NCI-H187 (cell line): Measurements from ENCODE around the gene SDHC.
"Not testable (repeated sequence)": the region's sequence is repeated elsewhere in the genome, so short reads cannot be mapped to it uniquely, and the experiment has no call there.

Experiments
- DNase-seq, 2 experiments: peaks; one replicate each; lab custom pipeline; 2025; lab: John Stamatoyannopoulos, UW

The SDHC gene

GRCh38 chr1:161311595-161312181, 2.5 kb upstream of the SDHC start:
- no peak for DNase-seq

GRCh38 chr1:161313554-161314200, 504 bp upstream of the SDHC start:
- DNase-seq = no peak

- DNase-seq = not testable (repeated sequence)
These were observed 1.9 kb downstream of the SDHC start for GRCh38 chr1:161315841-161316674.

- no peak for DNase-seq
These were observed 9.8 kb downstream of the SDHC start for GRCh38 chr1:161324020-161324419.

DNA sequence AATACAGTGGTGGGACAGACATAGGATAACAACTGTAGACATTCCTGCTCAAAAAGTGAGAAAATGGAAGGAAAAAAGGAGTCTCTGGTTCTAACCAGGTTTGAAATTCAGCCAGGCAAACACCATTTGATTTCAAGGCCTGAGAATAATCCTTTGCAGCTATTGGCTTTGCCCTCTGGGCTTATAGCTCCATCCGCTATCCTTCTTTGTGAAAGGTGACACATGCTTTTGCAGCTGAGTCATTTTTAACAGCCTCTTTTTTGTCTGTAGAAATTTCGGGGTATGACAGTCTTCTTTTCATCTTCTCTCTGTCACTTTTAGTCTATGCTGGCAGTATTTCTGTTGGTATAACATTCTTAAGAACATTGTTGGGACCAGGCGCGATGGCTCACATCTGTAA, 16.2 kb downstream of the SDHC start:
- no peak for DNase-seq

DNA sequence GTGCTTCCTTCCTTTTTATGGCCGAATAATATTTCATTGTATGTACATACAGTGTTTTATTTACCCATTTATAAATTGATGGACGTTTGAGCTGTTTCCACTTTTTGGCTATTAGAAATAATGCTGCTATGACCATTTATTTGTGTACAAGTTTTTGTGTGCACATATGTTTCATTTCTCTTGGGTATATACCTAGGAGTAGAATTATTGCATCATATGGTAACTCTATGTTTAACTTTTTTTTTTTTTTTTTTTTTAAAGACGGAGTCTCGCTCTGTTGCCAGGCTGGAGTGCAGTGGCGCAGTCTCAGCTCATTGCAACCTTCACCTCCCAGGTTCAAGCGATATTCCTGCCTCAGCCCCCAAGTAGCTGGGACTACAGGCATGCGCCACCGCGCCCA, 19.0 kb downstream of the SDHC start:
- DNase-seq = no peak

GRCh38 chr1:161335796-161336195, 21.6 kb downstream of the SDHC start:
- no peak for DNase-seq

DNA sequence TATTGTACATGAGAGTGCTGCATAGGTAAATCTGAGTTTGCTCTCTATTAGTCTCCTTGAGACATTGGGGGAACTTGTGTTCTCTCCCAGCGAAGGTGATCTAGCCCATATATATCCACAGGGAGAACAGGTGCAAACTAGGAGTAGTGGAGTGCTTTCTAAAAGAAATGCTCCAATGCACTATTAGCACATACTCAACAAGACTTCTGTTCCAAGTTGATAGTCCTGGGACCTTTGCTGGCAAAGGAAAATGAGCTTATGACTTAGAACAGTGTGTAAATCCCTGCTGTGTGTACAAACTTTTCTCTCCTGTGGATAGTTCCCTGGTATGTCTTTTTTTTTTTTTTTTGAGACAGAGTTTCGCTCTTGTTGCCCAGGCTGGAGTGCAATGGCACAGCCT, 28.0 kb downstream of the SDHC start:
- DNase-seq = no peak

GRCh38 chr1:161342821-161343220, 28.6 kb downstream of the SDHC start:
- no peak for DNase-seq

DNA sequence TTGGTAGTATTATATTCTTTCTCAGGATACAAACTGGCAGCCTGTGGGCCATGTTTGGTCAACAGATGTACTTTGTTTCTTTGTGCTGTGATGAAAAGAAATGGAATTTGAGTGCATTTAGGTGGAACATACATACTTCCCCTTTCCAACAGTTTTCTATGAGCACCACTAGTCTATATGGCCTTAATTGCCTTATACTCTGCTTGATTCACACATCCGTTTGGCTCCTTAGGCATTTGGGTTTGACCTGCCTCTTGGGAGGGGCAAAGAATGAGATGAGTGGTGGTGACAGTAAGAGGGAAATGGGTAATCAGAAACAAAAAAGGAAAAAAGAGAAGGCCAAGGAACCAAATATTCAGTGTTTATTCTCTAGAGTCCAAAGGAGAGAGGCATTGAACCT, 36.5 kb downstream of the SDHC start:
- no peak for DNase-seq

GRCh38 chr1:161351482-161351881, 37.3 kb downstream of the SDHC start:
- no peak for DNase-seq

- DNase-seq = no peak
These were observed 42.9 kb downstream of the SDHC start for GRCh38 chr1:161357073-161357472.

- DNase-seq = no peak
These were observed 45.1 kb downstream of the SDHC start for GRCh38 chr1:161359291-161359690.

DNA sequence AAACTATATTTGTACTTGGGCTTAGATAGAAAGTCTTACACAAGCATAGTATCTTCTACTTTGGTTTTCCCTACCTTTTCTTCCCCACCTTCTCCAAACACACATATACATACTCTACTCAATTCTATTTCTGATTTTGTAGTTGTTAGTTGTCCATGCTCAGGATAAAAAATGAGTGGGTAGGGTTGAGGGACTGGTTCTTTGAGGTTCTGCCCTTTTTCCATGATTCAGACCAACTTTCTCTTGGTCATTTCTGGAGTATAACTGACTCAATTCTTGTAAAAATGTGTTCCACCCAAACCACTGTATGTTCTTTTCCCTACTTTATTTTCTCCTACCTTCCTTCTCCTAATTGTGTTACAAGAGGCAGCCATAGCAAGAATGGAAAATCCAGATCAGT, 50.2 kb downstream of the SDHC start:
- no peak for DNase-seq

GRCh38 chr1:161365207-161365606, 51.0 kb downstream of the SDHC start:
- DNase-seq = no peak

DNA sequence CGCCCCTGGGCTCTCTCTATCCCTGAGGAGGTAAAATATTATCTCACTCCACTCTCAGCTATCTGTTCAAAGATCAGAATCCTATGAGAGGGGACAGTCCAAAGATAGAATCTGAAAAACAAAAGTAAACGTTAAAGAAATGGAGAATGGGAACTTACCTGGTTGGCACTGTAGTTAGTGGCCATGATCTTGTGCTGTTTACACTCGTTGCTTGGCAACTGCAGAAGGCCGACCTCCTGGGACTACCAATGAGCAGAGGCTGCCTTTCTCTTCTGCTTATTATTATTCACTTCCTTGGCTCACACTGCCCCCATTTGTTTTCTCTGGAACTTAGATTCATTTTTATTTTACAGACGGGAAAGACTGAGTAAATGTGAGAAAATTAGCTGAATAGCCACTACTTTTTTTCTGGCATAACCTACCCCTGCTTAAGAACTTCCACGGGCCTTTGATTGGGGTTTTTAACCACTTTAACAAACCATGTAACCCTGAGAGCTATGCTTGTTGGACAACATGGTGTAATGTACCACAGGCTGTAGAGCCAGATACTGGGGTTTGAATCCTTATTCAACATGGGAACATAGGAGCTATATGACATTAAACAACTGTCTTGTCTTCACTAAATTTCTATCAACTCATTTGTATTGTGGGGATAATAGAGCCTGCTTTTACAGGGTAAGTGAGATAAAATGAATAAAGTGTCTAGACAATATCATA, 53.7 kb downstream of the SDHC start, which contains the start of gene CFAP126:
Gene CFAP126, minus strand, starts transcription at position 193 of the 717 bp plus-strand sequence. Its CDS starts 8 bp downstream, at position 185.
- peak in 1 of 2 experiments; percentile 36 for DNase-seq

GRCh38 chr1:161373442-161373841, 59.3 kb downstream of the SDHC start:
- DNase-seq = no peak

GRCh38 chr1:161374373-161374772, 60.2 kb downstream of the SDHC start:
- DNase-seq = no peak

- DNase-seq = no peak
These were observed 63.8 kb downstream of the SDHC start for GRCh38 chr1:161378014-161378413.

DNA sequence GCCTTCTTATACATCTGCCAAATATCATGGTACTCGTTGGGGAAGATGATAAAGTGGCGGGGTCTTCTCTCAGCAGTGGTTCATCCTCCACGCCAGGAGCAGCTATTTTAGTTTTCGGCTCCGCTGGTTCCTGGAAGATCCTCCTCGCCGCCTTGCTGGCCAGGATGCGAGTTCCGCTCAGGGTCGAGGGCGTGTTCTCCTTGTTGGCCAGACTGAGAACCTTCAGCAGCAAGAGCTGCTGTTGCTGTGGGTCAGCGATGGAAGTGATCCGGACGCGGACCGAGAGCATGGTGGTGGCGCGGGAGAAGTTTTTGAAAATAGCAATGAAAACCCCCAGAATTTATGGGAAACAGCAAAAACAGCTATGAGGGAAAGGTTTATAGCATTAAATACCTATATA, 64.9 kb downstream of the SDHC start:
- DNase-seq = no peak

GRCh38 chr1:161381707-161382106, 67.5 kb downstream of the SDHC start:
- no peak for DNase-seq
